ENCODE measurements around the gene GPC5.

DNA sequence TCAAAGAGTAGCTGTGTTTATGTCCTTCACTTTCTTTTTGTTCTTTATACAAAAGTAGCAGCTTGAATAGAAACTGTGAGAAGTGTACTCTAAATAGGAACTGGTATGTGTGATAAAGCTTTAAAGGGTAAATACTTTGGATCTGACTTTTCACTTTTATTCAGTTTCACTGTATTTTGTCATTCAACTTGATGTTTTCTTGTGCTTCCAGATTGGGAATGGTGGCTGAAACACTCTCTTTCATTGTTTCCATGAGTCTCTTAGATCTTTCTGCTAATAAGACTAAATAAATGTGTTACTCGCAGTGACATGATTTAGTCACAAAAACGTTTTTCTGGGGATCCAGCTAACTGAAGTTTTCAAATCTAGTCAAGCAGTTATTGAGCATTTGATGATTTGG, 133.2 kb downstream of the GPC5 start:
- no peak for TF ChIP-seq CTCF (IDR thresholded peaks at IDR 0.05 in 4 of 5, conservative IDR thresholded peaks at IDR 0.05 in 1 of 5)
- no peak for TF ChIP-seq POLR2A (IDR thresholded peaks at IDR 0.05)

Measured in gastrocnemius medialis (tissue), 4 donors.